Fibroblast of gingiva (primary cell): ENCODE measurements around the gene NDOR1.

Experiments used
- DNase-seq: peaks from one replicate; pipeline ENCODE4 v3.0.0-alpha.2; 2011; ENCODE audit warnings: low read depth

NDOR1 gene

GRCh38 chr9:137244486-137245449, 39.3 kb downstream of the NDOR1 start:
- DNase-seq = no peak

GRCh38 chr9:137245450-137246421, 40.2 kb downstream of the NDOR1 start:
- no peak for DNase-seq

- DNase-seq = no peak
Measured at GRCh38 chr9:137247135-137247915, 41.8 kb downstream of the NDOR1 start.

GRCh38 chr9:137247916-137248175, 42.3 kb downstream of the NDOR1 start:
- DNase-seq = no peak

DNA sequence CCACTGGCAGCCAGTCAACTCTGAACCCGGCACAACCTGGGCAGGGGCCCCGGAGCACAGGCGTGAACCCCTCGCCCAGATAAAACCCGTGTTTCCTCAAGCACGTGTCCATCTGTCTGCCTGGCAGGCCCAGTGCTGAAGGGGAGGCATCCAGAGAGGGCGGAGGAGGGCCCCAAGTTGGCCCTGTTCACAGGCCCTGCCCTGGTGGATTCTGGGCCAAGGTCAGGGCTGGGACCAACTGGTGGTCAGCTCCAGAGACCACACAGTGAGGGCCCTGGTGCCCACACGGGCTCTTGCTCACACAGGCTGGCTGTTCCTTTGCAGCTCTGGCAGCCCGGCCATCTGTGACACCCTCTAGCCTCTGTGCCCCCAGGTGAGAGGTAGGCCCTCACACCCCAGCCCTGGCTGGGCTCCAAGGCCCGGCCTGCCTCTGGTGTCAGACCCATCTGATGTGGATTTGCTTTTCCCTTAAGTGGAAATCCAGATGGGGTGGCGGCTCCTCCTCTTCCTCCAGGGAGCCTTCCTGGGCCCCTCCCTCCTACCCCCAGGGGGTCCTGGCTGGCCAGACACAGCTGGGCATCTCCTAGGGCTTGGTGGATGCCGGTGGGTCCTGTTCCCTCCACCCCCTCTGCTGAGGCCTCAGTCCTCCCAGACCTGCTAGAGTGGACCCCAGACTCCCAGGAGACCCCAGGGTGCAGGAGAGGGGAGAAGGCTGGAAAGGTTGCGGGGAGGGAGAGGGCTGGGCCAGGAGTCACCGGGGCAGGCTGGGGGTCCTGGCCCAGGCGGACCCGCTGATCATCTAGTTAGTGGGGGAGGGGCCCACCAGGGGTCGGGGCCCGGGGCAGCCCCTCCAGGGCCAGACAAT, 45.1 kb downstream of the NDOR1 start:
- DNase-seq = no peak

GRCh38 chr9:137251194-137251461, 45.6 kb downstream of the NDOR1 start, which contains the start of gene STPG3:
STPG3 (plus strand) TSS chr9:137251286; CDS start chr9:137251287, 1 bp downstream.
- no peak for DNase-seq

- no peak for DNase-seq
Measured at GRCh38 chr9:137251490-137252268, 46.2 kb downstream of the NDOR1 start.

DNA sequence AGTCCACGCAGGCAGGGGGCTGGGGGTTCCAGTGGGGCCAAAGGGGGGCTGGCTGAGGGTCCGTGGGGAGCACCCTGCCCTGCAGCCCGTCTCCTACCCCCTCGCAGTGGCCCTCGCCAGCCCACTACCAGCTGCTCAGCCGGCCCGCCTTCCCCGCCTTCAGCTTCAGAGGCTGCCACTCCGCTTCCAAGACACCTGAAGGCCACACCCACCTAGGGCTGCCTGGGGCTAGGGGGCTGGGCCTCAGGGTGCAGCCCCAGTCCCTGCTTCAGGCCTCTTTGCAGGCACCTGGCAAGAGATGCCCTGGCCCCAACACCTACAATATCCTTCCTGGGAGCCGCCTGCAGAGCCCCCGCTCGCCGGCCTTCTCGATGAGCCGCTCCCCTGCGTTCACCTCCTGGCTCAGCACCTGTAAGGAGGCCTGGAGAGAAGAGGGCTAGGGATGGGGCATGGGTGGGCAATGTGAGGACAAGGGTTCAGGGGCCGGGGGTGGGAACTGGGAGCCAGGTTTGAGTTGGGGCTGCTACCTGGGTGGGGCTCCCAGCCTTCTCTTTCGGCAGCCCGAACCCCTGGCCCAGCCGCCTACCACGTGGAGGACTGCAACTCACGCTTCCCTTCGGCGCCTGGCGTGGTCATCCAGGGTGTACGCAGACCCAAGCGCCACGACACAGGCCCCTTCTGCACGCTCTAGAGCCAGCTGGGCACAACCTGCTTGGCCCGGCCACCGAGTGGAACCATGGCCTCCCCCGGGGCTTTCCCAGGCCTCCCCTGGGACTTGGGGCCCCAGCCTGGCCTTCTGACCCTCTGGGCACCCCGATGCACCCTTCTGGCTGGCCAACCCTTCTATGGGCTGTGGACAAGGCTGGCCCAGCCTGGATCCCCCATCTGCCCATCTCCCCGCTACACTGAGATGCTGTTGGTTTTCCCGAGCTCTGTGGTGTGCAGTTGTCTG, 47.3 kb downstream of the NDOR1 start:
- no peak for DNase-seq

GRCh38 chr9:137253717-137254623, 48.5 kb downstream of the NDOR1 start:
- no peak for DNase-seq

DNA sequence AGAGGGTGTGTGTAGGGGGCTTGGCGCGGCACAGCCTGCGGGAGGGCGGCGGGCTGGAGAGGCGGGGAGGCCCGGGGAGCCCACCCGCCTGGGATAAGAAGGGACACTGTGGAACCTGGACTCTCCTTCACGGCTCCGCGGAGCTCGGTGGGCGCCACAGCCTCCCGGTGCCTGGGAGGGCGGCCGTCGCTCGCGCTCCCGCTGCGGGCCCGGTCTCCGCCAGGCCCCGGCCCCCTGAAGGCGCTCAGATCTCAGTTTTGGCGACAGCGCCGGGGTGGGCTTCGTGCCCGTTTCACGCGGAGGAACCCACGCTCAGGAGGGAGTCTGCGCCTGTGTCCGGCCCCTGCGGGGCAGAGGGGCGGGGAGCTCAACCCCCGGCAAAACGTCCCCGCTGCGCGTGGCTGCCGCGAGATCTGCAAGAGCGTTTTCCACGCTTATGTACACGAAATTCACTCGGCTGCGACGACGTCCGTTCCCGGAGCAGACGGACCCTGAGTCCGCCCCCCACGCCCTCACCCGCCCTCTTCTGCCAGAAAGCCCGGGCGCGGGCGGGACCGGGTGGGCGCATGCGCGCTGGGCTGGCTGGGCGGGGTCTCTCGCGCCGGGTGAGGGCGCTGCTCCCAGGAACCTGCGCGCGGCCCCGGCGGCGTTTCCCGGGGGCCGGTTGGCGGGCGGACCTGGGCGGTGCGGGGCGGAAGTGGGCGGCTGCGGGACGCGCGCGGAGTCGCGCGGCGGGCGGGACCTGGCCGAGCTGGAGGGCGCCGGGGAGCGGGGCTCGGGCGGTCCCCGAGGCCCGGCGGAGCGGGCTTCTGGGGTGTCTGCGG, 49.3 kb downstream of the NDOR1 start, which contains the start of gene NELFB:
Gene NELFB (plus strand): TSS at position 704 of the 824 bp plus-strand sequence.
- DNase-seq = peak; percentile 84

GRCh38 chr9:137255448-137256114, 50.1 kb downstream of the NDOR1 start:
- DNase-seq = no peak

DNA sequence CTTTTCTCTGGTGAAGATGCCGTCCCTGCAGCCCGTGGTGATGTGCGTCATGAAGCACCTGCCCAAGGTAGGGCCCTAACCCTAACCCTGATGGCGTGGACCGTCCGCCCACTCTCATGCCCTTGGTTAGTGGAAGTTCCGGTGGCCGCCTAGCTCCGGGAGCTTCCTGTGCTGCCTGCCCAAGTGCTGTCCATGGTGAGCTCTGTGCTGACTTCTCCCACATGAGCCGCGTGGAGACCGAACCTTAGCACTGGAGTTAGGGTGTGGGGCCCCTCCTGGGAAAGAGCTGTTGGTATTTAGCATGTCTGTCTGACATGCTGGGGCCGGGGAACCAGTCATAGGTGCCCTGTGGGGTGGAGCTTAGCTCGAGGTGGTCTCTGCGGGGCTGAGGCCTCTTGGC, 50.9 kb downstream of the NDOR1 start:
- DNase-seq = no peak

- DNase-seq = no peak
Measured at GRCh38 chr9:137256856-137257255, 51.4 kb downstream of the NDOR1 start.

DNA sequence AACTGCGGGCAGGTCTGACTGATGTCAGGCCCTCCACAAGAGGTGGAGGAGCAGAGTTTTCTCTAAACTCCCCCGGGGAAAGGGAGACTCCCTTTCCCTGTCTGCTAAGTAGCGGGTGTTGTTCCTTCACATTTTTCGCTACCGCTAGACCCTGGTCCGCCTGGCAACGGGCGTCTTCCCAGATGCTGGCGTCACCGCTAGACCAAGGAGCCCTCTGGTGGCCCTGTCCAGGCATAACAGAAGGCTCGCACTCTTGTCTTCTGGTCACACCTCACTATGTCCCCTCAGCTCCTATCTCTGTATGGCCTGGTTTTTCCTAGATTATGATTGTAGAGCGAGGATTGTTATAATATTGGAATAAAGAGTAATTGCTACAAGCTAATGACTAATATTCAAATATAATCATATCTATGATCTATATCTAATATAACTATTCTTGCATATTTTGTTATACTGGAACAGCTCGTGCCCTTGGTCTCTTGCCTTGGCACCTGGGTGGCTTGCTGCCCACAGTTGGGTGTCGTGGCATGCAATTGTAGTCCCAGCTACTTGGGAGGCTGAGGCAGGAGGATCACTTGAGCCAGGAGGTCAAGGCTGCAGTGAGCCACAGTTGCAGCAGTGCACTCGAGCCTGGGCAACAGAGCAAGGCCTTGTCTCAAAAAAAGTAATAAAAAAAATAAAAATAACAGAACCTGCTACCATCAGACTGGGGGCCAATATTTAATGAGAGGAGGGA, 56.8 kb downstream of the NDOR1 start:
- DNase-seq = peak; percentile 51

DNA sequence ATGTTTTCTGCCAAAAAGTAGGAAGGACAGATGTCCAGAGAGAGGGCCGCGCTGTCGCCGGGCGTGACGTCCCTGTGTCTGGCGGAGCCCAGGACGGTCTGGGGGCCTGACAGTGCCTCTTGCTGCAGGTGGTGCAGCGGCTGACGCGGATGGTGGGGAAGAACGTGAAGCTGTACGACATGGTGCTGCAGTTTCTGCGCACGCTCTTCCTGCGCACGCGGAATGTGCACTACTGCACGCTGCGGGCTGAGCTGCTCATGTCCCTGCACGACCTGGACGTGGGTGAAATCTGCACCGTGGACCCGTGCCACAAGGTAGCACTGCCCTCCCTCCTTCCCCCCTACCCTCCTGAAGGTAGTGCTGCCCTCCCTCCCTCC, 57.4 kb downstream of the NDOR1 start:
- DNase-seq = no peak

DNA sequence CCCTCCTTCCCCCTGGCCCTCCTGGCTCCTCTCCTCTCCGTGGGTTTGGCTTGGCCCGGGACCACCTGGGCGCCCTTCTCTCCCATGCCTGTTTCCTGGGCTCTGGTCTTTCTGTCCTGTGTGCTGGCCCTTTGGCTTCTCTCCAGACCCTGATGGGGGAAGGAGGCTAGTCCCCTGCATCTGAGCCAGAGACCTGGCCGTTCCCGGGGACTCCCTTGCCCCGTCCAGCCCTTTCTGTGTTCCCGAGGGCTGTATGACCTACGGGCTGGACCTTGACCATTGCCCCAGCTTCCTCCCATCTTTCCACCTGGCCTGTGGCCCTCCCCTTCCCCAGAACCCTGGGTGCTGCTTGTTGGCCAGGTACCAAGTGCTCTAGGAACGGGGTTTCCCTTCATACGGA, 58.0 kb downstream of the NDOR1 start:
- no peak for DNase-seq
